Esophagus squamous epithelium (tissue), 4 donors: ENCODE data around the gene SPTBN4.

Experiments
- POLR2A ChIP-seq, 4 donors: fragments of 450-650 bp; IDR thresholded peaks; one replicate each; pipeline ENCODE4 v1.6.1; 2017; ENCODE audit warnings: antibody characterized with exemption in 4 of 4, mild to moderate bottlenecking in 4 of 4, moderate library complexity in 3 of 4
- TF ChIP-seq, protein P1 (sequence below), 6 experiments: fragments of 450-650 bp in 4 of 6; fragments of 200-600 bp in 2 of 6; sonication (generic) in 2 of 6; IDR thresholded peaks; one replicate each; pipeline ENCODE4 v1.5.1; 2016 to 2019; ENCODE audit warnings: antibody characterized with exemption in 6 of 6, mild to moderate bottlenecking in 4 of 6, moderate library complexity in 4 of 6

DNA sequence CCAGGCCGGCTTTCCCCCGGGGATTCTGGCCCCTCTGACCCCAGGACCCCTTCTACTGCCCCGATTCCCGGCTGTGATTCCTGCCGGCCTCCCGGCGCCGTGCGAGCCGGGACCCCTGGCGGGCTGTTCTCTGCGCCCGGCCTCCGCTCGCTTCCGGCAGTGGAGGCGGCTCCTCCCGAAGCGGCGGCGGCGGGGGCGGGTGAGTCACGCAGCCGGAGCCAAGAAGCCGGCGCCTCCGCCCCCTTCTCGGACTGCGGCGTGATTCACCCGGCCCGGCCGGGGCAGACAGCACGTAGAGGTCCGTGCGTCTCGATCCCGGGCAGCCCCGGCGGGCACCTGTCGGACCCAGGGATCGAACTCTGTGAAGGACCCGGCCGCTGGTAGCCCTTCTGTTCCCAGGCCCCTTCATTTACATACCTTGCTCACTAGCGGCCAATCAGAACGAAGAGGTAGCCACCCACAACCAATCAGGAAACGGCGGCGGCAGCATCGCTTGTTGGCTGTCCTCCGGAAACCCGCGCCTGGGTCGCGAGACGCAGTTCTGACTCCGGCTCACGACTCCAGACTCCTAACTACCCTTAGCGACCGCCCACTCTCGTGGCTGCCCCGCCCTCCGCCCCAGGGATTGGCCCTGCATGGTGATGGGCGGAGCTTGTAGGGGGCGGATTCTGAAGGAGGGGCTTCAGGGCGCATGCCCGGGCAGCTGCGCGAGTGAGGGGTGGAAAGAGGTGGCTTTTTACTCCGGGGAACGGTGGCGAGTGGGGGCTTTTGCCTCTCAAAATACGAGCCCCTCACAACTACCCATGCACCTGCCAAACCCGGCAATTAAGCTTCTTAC, 41.1 kb upstream of the SPTBN4 start, which contains the start of gene SERTAD1:
- TF ChIP-seq, protein P1, sequence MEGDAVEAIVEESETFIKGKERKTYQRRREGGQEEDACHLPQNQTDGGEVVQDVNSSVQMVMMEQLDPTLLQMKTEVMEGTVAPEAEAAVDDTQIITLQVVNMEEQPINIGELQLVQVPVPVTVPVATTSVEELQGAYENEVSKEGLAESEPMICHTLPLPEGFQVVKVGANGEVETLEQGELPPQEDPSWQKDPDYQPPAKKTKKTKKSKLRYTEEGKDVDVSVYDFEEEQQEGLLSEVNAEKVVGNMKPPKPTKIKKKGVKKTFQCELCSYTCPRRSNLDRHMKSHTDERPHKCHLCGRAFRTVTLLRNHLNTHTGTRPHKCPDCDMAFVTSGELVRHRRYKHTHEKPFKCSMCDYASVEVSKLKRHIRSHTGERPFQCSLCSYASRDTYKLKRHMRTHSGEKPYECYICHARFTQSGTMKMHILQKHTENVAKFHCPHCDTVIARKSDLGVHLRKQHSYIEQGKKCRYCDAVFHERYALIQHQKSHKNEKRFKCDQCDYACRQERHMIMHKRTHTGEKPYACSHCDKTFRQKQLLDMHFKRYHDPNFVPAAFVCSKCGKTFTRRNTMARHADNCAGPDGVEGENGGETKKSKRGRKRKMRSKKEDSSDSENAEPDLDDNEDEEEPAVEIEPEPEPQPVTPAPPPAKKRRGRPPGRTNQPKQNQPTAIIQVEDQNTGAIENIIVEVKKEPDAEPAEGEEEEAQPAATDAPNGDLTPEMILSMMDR (IDR thresholded peaks at IDR 0.05): peak; percentile 39 to 76 (median 70)
- peak in 3 of 4 donors; percentile 94 to 99 (median 98) for TF ChIP-seq POLR2A (IDR thresholded peaks at IDR 0.05)
